Activated naive CD8-positive, alpha-beta T cell treated with anti-CD3 and anti-CD28 coated beads, Interleukin-2, amount 50 U/mL, for 24 hours (primary cell): ENCODE results near the gene ZNF185.
A peak's percentile ranks its signal among the peaks of the same experiment; 100 is the strongest.

Experiments used
- ATAC-seq: fragments of 150-1000 bp; cut with Tn5 transposase; one replicate; pipeline ENCODE4 v1.10.0; 2021
- DNase-seq: peaks from one replicate; pipeline ENCODE4 v3.0.0; 2021
- H3K27ac Mint-ChIP-seq: one replicate; pipeline ENCODE4 v1.8.0; 2021; ENCODE audit warnings: mild to moderate bottlenecking, mixed read lengths
- H3K27me3 Mint-ChIP-seq: one replicate; pipeline ENCODE4 v1.8.0; 2021; ENCODE audit warnings: mixed read lengths
- H3K36me3 Mint-ChIP-seq: one replicate; pipeline ENCODE4 v1.8.0; 2021; ENCODE audit warnings: low read depth, mixed read lengths
- H3K4me1 Mint-ChIP-seq: one replicate; pipeline ENCODE4 v1.8.0; 2021; ENCODE audit warnings: mixed read lengths
- H3K4me3 Mint-ChIP-seq: one replicate; pipeline ENCODE4 v1.8.0; 2021; ENCODE audit warnings: mild to moderate bottlenecking, moderate library complexity, mixed read lengths
- H3K9me3 Mint-ChIP-seq: one replicate; pipeline ENCODE4 v1.8.0; 2021; ENCODE audit warnings: mixed read lengths

ZNF185 gene

DNA sequence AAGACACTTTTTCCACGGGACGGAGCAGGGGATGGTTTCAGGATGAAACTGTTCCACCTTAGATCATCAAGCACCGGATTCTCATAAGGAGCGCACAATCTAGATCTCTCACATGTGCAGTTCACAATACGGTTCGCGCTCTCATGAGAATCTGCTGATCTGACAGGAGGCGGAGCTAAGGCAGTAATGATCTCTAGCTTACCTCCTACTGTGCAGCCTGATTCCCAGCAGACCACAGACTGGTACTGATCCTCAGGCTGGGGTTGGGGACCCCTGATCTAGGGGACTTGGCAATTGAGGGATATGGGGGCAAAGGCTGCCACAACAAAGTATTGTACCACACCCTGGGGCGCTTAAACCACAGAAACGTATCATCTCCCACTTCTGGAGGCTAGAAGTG is 25.7 kb downstream of the ZNF185 start:
- Mint-ChIP-seq H3K36me3 (no peaks in the 10 kb centered on the region), H3K4me3 (no peak overlapping the region), H3K27me3 (no peaks in the 10 kb centered on the region), H3K9me3 (no peaks in the 10 kb centered on the region), H3K4me1 (peaks cover 13% of the 10 kb centered on the region), H3K27ac (no peak overlapping the region)
- ATAC-seq (no peak), DNase-seq (no peak)

DNA sequence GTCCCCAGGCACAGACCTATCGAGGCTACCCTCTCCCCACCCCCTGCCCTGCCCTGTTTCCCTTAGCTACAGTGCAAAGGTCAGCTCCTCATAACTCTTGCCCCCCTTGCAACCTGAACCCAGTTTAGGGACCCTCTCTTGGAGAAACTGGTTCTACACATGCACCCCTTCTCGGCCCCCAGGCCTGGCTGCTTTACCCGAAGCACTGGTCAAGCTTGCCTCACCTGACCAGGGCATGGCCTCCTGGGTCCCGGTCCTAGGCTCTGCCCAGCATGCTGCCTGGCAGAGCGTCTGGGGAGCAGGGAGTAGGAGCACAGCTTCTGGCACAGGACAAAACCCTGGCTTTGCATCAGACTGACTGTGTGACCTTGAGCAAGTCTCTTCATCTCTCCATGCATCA is 28.0 kb downstream of the ZNF185 start:
- H3K36me3 Mint-ChIP-seq: no peaks in the 10 kb centered on the region
- H3K4me1 Mint-ChIP-seq: peaks cover 13% of the 10 kb centered on the region
- H3K9me3 Mint-ChIP-seq: no peaks in the 10 kb centered on the region
- H3K27me3 Mint-ChIP-seq: peaks cover 2% of the 10 kb centered on the region
- no peak for ATAC-seq
- DNase-seq: no peak
- no peak overlapping the region for H3K27ac Mint-ChIP-seq
- H3K4me3 Mint-ChIP-seq: no peak overlapping the region

DNA sequence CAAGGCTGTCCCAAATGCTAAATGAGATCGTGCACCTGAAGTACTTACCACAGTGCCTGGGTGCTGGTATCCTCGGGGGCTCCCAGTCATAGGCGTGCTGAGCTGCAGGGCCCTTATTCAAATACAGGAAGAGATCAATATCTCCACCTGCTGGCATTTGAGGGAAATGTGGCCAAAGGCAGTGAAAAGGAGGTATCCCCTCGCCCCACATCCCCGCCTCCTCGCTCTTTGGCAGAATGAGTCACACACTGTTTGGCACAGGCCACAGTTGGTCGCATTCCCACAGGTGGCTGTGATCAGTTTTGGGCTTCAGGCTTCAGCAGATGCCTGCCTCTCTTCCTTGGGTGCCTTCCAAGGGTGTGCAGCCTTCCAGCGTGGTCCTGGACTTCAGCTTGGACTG is 28.4 kb downstream of the ZNF185 start:
- Mint-ChIP-seq H3K27me3 (peaks cover 2% of the 10 kb centered on the region), H3K4me3 (no peak overlapping the region), H3K4me1 (peaks cover 13% of the 10 kb centered on the region), H3K27ac (no peak overlapping the region), H3K9me3 (no peaks in the 10 kb centered on the region), H3K36me3 (no peaks in the 10 kb centered on the region)
- DNase-seq (peak; percentile 56), ATAC-seq (peak; percentile 88)

DNA sequence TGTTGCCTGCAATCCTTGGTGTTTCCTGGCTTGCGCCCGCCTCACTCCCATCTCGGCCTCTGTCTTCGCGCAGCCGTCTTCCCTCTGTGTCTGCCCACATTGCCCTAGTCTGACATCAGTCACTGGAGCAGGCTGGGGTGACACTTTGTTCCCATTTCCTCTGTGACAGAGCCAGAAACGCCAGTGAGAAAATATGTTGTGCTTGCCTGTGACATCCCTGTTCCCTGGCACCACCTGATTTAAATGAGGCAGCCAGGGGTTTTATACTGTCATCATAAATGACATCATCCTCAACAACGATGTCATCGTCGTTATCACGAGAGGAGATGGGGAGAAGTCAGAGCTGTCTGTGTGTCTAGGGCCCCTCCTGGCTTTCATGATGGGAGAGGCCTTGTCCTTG is 29.1 kb downstream of the ZNF185 start:
- H3K9me3 Mint-ChIP-seq: no peaks in the 10 kb centered on the region
- H3K27ac Mint-ChIP-seq: no peak overlapping the region
- no peak overlapping the region for H3K4me3 Mint-ChIP-seq
- no peak for ATAC-seq
- peaks cover 2% of the 10 kb centered on the region for H3K27me3 Mint-ChIP-seq
- peaks cover 13% of the 10 kb centered on the region for H3K4me1 Mint-ChIP-seq
- DNase-seq: no peak
- H3K36me3 Mint-ChIP-seq: no peaks in the 10 kb centered on the region

DNA sequence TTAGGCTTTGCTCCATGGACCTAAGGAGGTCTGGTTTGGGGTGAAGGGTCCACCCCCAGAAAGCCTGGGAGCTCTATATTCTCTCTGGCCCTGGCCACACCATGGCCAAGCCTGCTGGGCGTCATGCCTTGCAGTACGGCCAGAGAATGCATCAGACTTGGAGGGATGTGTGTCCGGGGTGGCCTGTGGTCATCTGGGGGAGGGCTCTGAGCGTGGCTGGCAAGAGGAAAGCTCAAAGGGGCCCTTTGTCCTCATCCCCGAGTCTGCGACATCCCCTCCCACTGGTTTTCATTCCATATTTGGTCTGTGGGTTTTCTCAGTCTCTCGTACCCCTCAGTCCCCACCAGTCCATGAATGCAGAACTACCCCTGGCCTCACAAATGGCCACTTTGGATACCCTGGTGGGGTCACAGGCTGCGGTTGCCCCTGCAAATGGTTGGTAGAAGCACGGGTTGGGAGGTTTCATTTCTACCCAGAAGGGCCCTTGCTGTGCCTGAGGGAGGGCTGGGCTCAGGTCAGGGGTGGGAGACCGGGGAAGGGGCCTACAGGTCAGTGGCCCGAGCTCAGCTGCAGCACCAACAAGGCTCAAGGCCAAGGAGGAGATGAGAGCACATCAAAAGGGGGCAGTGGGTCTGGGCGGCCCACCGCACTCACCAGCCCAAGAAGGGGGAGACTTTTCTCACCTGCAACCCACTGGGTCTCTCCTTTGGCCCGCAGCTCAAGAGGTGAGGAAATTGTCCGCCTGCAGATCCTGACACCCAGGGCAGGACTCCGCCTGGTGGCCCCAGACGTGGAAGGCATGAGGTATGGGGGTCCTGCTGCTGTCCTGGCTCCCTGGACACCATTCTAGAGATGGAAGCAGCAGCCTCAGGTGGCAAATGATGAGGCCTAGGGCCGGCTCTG is 30.2 kb downstream of the ZNF185 start:
- H3K27me3 Mint-ChIP-seq: peaks cover 2% of the 10 kb centered on the region
- no peak for DNase-seq
- peaks cover 13% of the 10 kb centered on the region for H3K4me1 Mint-ChIP-seq
- H3K4me3 Mint-ChIP-seq: no peak overlapping the region
- H3K9me3 Mint-ChIP-seq: no peaks in the 10 kb centered on the region
- no peak for ATAC-seq
- H3K36me3 Mint-ChIP-seq: no peaks in the 10 kb centered on the region
- H3K27ac Mint-ChIP-seq: no peak overlapping the region

DNA sequence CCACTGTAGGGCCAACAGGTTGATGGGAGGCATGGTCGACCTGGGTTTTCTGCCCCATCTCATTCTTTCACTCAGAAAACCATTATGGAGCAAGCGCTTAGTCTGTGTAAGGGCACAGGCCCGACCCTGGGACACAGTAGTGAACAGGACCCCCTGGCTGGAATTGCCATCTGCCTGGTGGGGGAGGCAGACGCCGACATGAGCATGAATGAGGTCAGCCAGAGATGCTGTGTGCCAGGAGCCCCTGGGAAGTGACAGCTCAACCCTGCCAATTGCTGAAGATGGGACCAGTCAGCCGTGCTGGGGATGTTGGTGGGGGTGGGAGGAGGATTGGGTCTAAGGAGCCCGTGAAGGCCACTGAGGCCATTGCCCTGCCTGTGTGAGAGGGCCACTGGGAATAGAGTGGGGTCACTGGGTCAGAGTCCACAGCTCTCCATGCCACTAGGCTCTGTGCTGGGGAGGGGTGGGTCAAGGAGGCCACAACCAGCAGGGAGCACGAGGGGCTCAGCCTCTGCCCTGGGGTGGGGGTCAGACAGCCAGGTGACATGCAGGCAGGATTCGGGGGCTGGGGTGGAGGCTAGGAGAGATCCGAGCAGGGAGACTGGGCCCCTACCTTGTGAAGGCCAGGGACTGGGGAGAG is 31.0 kb downstream of the ZNF185 start:
- H3K4me3 Mint-ChIP-seq: no peak overlapping the region
- H3K4me1 Mint-ChIP-seq: peaks cover 6% of the 10 kb centered on the region
- no peak overlapping the region for H3K27ac Mint-ChIP-seq
- peaks cover 2% of the 10 kb centered on the region for H3K27me3 Mint-ChIP-seq
- ATAC-seq: no peak
- H3K36me3 Mint-ChIP-seq: no peaks in the 10 kb centered on the region
- no peak for DNase-seq
- H3K9me3 Mint-ChIP-seq: no peaks in the 10 kb centered on the region

DNA sequence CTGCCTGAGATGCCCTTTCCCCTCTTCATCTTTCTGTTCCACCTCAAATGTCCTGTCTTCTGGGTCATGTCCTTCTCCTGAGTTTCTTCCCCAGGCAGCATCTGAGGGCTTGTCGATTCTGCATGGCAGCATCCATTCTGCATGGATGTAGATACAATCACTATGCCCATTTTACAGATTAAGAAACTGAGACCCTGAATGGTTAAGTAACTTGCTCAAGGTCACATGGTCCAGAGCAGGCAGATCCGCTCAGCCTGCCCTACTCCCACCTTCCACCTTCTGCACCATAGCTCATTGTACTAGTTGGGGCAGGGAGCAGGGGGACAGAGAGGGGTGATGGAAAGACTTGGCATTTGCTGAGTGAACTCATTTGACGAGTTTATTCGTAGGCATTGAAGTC is 32.0 kb downstream of the ZNF185 start:
- Mint-ChIP-seq H3K4me3 (no peak overlapping the region), H3K27ac (no peak overlapping the region), H3K27me3 (peaks cover 2% of the 10 kb centered on the region), H3K4me1 (peaks cover 3% of the 10 kb centered on the region), H3K9me3 (no peaks in the 10 kb centered on the region), H3K36me3 (no peaks in the 10 kb centered on the region)
- DNase-seq: no peak
- no peak for ATAC-seq

DNA sequence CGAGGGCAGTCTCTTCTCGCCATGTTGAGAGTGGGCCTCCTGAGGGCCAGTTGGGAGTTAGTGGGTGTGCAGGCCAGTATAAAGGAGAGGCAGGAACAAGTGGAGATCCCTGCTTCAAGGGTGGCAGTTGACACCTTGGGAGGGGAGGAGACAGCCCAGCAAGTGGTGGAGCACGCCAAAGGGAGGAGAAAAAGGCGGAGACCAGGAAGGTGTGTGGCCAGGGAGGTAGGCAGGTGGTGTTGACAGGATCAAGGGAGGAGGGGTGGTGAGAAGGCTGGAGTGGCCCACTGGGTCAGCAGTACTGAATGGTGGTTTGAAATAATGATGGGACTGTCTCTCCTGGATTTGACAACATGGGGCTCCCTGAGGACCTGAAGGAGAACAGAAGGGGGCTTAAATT is 32.6 kb downstream of the ZNF185 start:
- no peak for DNase-seq
- Mint-ChIP-seq H3K27ac (no peak overlapping the region), H3K4me3 (no peak overlapping the region), H3K27me3 (peaks cover 2% of the 10 kb centered on the region), H3K9me3 (no peaks in the 10 kb centered on the region), H3K4me1 (peaks cover 3% of the 10 kb centered on the region), H3K36me3 (no peaks in the 10 kb centered on the region)
- no peak for ATAC-seq

DNA sequence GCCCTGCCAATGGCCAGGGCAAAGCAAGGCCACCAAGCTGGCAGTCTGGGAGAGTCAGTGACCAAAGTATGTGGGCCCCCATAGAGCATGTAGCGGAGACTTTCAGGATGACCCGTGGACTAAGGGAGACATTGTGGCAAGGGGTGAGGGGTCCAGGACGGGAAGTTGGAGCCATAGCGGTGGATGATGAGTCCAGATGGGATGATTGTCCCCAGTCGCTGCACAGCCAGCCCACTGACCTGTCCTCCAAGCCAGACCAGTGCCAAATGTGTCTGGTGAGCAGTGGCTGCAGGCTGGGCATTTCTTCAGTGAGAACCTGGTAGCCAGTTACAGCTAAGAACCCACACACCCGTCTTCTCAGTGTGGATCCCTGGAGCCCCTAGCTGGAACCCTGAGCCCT is 34.3 kb downstream of the ZNF185 start:
- H3K36me3 Mint-ChIP-seq: no peaks in the 10 kb centered on the region
- no peaks in the 10 kb centered on the region for H3K4me1 Mint-ChIP-seq
- DNase-seq (no peak), ATAC-seq (no peak)
- H3K27me3 Mint-ChIP-seq: peaks cover 2% of the 10 kb centered on the region
- H3K9me3 Mint-ChIP-seq: no peaks in the 10 kb centered on the region
- H3K4me3 Mint-ChIP-seq: no peak overlapping the region
- no peak overlapping the region for H3K27ac Mint-ChIP-seq

DNA sequence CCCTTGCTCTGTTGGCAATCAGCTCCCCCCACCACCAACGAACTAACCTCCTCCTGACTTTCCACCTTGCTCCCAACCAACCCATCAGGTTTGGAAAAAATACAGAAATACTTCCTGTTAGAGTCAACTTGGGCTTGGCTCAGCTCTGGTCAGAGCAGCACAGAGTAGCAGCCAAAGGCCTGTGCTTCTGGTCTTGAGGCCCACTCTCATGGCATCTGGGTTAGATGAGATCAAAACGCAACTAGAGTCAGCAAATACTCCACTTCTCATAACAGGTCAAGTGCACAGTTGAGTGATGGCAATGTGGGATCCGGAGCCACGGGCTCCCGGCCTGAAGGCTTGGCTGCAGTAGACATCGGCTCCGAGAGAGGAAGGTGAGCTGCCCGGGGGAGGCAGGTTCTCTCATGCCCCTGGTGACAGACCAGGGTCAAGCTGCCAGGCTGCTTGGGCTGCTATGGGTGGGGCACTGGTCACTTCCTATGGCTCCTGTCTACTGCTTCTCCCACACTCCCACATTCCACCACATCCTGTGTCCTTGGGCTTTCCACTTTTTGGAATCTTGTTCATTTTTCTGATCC is 34.8 kb downstream of the ZNF185 start:
- ATAC-seq: no peak
- H3K27ac Mint-ChIP-seq: no peak overlapping the region
- DNase-seq: no peak
- no peak overlapping the region for H3K4me3 Mint-ChIP-seq
- H3K4me1 Mint-ChIP-seq: no peaks in the 10 kb centered on the region
- no peaks in the 10 kb centered on the region for H3K9me3 Mint-ChIP-seq
- peaks cover 2% of the 10 kb centered on the region for H3K27me3 Mint-ChIP-seq
- H3K36me3 Mint-ChIP-seq: no peaks in the 10 kb centered on the region

DNA sequence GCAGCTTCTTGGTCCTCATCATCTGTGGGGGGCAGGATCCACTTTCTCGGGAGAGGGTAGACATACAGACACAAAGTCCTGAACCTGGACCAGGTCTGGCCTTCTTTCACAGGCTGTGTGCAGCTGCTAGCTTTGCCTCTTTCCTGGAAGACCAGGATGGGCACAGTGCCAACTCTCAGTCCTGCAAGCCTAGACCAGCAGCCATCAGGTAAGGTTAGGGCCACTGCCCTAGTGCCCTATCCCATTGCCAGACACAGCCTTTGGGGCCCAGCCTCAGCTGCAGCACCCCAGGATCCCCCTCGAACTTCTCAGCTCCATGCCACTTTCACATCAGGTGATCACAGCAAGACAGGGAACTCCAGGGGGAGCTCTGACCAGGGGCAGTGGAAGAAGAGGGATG is 38.4 kb downstream of the ZNF185 start:
- Mint-ChIP-seq H3K4me3 (no peak overlapping the region), H3K27ac (no peak overlapping the region), H3K36me3 (no peaks in the 10 kb centered on the region), H3K4me1 (peaks cover under 1% of the 10 kb centered on the region), H3K9me3 (no peaks in the 10 kb centered on the region), H3K27me3 (no peaks in the 10 kb centered on the region)
- ATAC-seq (no peak), DNase-seq (no peak)

DNA sequence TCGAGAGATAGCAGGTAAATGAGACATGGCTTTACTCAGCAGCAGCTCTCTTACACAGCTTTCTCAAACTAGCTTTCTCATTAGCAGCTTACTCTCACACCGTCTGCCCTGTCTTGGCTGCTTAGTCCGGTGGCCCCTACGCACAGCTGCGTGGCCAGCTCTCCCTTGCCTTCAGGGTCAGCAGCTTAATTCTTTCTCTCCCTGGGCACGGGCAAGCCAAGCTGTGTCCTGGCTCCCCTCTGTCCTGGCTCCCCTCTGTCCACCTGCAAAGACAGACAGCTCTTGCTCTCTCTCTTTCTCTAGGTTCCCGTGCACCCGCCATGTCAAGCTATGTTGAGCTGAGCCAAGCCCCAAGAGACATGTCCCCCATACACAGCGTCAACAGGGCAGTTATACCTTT is 39.4 kb downstream of the ZNF185 start:
- ATAC-seq: no peak
- no peaks in the 10 kb centered on the region for H3K27me3 Mint-ChIP-seq
- H3K27ac Mint-ChIP-seq: no peak overlapping the region
- H3K36me3 Mint-ChIP-seq: no peaks in the 10 kb centered on the region
- no peaks in the 10 kb centered on the region for H3K9me3 Mint-ChIP-seq
- peaks cover 2% of the 10 kb centered on the region for H3K4me1 Mint-ChIP-seq
- no peak overlapping the region for H3K4me3 Mint-ChIP-seq
- DNase-seq: no peak

DNA sequence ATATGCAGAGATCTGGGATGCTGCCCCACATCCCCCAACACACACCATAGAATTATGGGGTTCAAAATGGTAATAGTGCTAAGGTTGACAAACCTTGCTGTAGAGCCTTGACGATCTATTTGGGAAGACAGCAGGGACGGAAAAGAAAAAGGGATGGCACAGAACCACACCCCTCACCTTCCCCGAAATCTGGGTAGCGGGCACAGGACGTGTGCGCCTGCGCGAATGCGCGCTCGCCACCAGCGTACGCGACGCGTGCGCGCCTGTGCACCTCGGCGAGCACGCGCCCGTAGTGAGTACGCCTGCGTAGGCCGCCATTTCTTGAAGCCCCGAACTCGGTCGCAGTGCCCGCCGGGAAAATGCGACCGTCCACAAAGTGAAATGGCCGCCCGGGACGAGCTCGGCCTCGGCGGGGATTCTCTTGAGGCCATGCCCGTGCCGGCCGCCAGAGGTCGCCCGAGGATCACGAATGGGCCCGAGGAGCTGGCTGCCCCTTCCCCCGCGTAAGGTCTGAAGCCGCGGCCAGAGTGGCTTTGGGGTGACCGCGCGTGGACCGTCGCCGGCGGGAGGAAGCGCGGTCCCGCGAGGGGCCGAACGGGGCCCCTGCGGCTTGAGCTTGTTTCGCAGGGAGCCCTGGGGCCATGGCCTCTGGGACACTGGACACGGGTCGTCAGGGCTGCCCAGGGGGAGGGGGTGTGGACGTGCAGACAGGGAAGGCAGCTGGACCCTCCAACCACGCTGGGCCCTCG is 43.6 kb downstream of the ZNF185 start:
- H3K9me3 Mint-ChIP-seq: no peaks in the 10 kb centered on the region
- H3K27me3 Mint-ChIP-seq: no peaks in the 10 kb centered on the region
- H3K36me3 Mint-ChIP-seq: no peaks in the 10 kb centered on the region
- ATAC-seq (peak; percentile 87), DNase-seq (peak; percentile 84)
- H3K27ac Mint-ChIP-seq: peak overlapping the region; percentile 80
- peaks cover 4% of the 10 kb centered on the region for H3K4me1 Mint-ChIP-seq
- H3K4me3 Mint-ChIP-seq: peak overlapping the region; percentile 87

DNA sequence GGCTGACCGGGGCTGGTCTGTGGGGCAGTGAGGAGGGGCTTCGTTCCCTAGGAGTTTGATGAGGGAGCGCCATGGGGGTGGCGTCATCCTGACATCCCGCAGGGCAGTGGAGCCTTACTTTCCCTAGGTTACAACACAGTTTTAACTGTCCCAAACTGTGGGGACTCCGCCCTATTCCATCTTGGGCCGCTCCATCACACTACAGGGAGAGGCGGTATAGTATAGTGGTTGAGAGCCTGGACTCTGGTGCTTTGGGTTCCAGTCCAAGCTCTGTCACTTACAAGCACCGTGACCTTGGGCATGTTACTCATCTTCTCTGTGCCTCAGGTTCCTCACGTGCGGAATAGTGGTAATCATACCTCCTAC is 44.2 kb downstream of the ZNF185 start:
- Mint-ChIP-seq H3K4me1 (peaks cover 4% of the 10 kb centered on the region), H3K4me3 (peak overlapping the region; percentile 87), H3K27ac (peak overlapping the region; percentile 46), H3K27me3 (no peaks in the 10 kb centered on the region), H3K9me3 (no peaks in the 10 kb centered on the region), H3K36me3 (no peaks in the 10 kb centered on the region)
- DNase-seq (no peak), ATAC-seq (peak; percentile 5)
